H1 (cell line): ENCODE data around the gene ELFN1. TPM values are rescaled to one million over a fixed set of nuclear protein-coding genes. Genes with fewer than 3 reads are reported as not detected.

ENCODE experiments used
- BACH1 ChIP-seq: IDR thresholded peaks from 2 replicates; pipeline ENCODE4 v1.6.1; 2012; ENCODE audit warnings: low read length, improper control_type of control experiment
- EZH2 ChIP-seq: fragments of 200-600 bp; sonication (generic); IDR thresholded peaks from 2 replicates; pipeline ENCODE4 v1.7.1; 2012; ENCODE audit warnings: low read depth, mild to moderate bottlenecking, moderate library complexity, low read length, inconsistent platforms; ENCODE audit not compliant: severe bottlenecking
- GTF2F1 ChIP-seq: IDR thresholded peaks from 2 replicates; pipeline ENCODE4 v1.6.1; 2012; ENCODE audit warnings: low read depth, low read length, improper control_type of control experiment, borderline replicate concordance
- YY1 ChIP-seq: IDR thresholded peaks from 2 replicates; pipeline ENCODE4 v1.6.1; 2011; ENCODE audit warnings: low read depth, mild to moderate bottlenecking, low read length
- polyA plus RNA-seq, 7 experiments: library from polyadenylated mRNA; depleted of rRNA in 3 of 7; stranded (reverse) in 5 of 7; unstranded in 2 of 7; fragments of >200 nt in 5 of 7; fragments of 200-250 nt in 2 of 7; gene quantifications; 1 replicate in 5 of 7; 2 replicates in 1 of 7; 4 replicates in 1 of 7; pipeline versions ENCODE4 v1.2.1 to v1.2.3, GENCODE V29; 2011 to 2013; ENCODE audit warnings: missing spikeins in 2 of 7, mixed read lengths in 2 of 7
- total RNA-seq: library from RNA; stranded (reverse); fragmentation: NEBNext Ultra II Directional; extraction: Animal tissue kit (Norgen Biotek cat#: 25700); gene quantifications from 2 replicates; pipeline ENCODE4 v1.2.1, GENCODE V29; 2021
- TF ChIP-seq, protein P1 (sequence below): fragments of 300-600 bp; sonication (generic); IDR thresholded peaks from 2 replicates; pipeline ENCODE4 v1.7.1; 2012; ENCODE audit warnings: low read length, moderate library complexity, mild to moderate bottlenecking, inconsistent platforms; ENCODE audit not compliant: insufficient replicate concordance
- TF ChIP-seq, protein P2 (sequence below): IDR thresholded peaks from 2 replicates; pipeline ENCODE4 v1.6.1; 2012; ENCODE audit warnings: low read length, inconsistent platforms
- TF ChIP-seq, protein P3 (sequence below): IDR thresholded peaks from 2 replicates; pipeline ENCODE4 v1.6.1; 2012; ENCODE audit warnings: inconsistent platforms

Gene ELFN1
- total and polyA plus RNA-seq, 2 of the 8 experiments (the other 6 are each of a cell fraction or from before 2014, with no cell fraction given): 2.0 to 4.5 TPM

DNA sequence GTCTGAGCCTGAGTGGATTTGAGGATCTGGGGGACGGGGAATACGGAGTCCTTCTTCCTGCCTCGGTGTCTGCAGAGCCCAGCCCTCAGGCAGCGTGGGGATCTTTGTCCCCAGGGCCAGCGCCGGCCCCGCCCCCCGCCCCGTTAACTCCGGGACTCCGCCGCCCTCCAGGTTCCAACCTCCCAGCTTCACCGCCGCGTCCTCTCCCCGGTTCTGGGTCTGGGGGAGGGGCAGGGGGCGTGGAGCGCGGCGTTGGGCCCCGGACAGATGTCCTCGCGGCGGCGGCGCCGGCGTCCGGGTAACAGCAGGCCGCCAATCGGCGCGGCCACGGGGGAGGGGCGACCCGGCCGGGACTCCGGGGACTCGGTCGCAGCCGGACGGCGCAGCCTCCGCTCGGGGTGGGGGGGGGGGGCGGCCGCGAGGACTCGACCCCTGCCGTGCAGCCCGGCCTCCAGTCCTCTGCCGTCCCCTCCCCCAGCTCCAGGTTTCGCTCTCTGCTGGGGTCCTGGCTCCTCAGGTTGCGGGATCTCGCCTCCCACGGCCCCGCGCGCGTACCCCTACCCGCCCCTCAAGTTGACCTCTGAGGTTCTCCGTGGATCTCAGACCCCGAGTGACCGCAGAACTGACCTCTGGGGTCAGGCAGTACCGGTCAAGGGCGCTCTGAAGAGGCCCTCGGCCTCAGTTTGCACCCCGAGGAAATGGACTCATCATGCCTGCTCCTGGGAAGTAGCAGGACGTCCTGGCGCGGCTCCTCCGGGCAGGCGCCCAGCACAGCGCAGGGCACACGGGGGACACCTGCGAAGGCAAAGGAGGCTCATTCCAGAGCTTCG lies 2.3 kb upstream of the ELFN1 start (continued):
- TF ChIP-seq, protein P1, sequence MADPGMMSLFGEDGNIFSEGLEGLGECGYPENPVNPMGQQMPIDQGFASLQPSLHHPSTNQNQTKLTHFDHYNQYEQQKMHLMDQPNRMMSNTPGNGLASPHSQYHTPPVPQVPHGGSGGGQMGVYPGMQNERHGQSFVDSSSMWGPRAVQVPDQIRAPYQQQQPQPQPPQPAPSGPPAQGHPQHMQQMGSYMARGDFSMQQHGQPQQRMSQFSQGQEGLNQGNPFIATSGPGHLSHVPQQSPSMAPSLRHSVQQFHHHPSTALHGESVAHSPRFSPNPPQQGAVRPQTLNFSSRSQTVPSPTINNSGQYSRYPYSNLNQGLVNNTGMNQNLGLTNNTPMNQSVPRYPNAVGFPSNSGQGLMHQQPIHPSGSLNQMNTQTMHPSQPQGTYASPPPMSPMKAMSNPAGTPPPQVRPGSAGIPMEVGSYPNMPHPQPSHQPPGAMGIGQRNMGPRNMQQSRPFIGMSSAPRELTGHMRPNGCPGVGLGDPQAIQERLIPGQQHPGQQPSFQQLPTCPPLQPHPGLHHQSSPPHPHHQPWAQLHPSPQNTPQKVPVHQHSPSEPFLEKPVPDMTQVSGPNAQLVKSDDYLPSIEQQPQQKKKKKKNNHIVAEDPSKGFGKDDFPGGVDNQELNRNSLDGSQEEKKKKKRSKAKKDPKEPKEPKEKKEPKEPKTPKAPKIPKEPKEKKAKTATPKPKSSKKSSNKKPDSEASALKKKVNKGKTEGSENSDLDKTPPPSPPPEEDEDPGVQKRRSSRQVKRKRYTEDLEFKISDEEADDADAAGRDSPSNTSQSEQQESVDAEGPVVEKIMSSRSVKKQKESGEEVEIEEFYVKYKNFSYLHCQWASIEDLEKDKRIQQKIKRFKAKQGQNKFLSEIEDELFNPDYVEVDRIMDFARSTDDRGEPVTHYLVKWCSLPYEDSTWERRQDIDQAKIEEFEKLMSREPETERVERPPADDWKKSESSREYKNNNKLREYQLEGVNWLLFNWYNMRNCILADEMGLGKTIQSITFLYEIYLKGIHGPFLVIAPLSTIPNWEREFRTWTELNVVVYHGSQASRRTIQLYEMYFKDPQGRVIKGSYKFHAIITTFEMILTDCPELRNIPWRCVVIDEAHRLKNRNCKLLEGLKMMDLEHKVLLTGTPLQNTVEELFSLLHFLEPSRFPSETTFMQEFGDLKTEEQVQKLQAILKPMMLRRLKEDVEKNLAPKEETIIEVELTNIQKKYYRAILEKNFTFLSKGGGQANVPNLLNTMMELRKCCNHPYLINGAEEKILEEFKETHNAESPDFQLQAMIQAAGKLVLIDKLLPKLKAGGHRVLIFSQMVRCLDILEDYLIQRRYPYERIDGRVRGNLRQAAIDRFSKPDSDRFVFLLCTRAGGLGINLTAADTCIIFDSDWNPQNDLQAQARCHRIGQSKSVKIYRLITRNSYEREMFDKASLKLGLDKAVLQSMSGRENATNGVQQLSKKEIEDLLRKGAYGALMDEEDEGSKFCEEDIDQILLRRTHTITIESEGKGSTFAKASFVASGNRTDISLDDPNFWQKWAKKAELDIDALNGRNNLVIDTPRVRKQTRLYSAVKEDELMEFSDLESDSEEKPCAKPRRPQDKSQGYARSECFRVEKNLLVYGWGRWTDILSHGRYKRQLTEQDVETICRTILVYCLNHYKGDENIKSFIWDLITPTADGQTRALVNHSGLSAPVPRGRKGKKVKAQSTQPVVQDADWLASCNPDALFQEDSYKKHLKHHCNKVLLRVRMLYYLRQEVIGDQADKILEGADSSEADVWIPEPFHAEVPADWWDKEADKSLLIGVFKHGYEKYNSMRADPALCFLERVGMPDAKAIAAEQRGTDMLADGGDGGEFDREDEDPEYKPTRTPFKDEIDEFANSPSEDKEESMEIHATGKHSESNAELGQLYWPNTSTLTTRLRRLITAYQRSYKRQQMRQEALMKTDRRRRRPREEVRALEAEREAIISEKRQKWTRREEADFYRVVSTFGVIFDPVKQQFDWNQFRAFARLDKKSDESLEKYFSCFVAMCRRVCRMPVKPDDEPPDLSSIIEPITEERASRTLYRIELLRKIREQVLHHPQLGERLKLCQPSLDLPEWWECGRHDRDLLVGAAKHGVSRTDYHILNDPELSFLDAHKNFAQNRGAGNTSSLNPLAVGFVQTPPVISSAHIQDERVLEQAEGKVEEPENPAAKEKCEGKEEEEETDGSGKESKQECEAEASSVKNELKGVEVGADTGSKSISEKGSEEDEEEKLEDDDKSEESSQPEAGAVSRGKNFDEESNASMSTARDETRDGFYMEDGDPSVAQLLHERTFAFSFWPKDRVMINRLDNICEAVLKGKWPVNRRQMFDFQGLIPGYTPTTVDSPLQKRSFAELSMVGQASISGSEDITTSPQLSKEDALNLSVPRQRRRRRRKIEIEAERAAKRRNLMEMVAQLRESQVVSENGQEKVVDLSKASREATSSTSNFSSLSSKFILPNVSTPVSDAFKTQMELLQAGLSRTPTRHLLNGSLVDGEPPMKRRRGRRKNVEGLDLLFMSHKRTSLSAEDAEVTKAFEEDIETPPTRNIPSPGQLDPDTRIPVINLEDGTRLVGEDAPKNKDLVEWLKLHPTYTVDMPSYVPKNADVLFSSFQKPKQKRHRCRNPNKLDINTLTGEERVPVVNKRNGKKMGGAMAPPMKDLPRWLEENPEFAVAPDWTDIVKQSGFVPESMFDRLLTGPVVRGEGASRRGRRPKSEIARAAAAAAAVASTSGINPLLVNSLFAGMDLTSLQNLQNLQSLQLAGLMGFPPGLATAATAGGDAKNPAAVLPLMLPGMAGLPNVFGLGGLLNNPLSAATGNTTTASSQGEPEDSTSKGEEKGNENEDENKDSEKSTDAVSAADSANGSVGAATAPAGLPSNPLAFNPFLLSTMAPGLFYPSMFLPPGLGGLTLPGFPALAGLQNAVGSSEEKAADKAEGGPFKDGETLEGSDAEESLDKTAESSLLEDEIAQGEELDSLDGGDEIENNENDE: no peak
- TF ChIP-seq GTF2F1 (no peak), EZH2 (no peak), BACH1 (no peak), YY1 (no peak)
- TF ChIP-seq, protein P2, sequence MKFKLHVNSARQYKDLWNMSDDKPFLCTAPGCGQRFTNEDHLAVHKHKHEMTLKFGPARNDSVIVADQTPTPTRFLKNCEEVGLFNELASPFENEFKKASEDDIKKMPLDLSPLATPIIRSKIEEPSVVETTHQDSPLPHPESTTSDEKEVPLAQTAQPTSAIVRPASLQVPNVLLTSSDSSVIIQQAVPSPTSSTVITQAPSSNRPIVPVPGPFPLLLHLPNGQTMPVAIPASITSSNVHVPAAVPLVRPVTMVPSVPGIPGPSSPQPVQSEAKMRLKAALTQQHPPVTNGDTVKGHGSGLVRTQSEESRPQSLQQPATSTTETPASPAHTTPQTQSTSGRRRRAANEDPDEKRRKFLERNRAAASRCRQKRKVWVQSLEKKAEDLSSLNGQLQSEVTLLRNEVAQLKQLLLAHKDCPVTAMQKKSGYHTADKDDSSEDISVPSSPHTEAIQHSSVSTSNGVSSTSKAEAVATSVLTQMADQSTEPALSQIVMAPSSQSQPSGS: no peak
- TF ChIP-seq, protein P3, sequence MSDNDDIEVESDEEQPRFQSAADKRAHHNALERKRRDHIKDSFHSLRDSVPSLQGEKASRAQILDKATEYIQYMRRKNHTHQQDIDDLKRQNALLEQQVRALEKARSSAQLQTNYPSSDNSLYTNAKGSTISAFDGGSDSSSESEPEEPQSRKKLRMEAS: 0 out of 2 replicates have a peak, but pooled peaks have one; percentile 15
